Thyroid gland (tissue), 4 donors: Measurements from ENCODE around the gene CHFR.

Source experiments
- CTCF ChIP-seq, 6 experiments: fragments of 200-600 bp in 3 of 6; fragments of 450-650 bp in 3 of 6; sonication (generic) in 3 of 6; IDR thresholded peaks; one replicate each; pipeline ENCODE4 v1.5.1; 2016 to 2019; ENCODE audit warnings: antibody characterized with exemption in 6 of 6, mild to moderate bottlenecking in 2 of 6, inconsistent platforms in 1 of 6, moderate library complexity in 1 of 6
- POLR2A ChIP-seq, 2 donors: fragments of 450-650 bp; IDR thresholded peaks; one replicate each; pipeline ENCODE4 v1.6.1; 2017; ENCODE audit warnings: antibody characterized with exemption in 2 of 2, mild to moderate bottlenecking in 2 of 2, moderate library complexity in 1 of 2

GRCh38 chr12:132831771-132832170 lies 55.6 kb downstream of the CHFR start:
- TF ChIP-seq CTCF (IDR thresholded peaks at IDR 0.05) (no peak), POLR2A (IDR thresholded peaks at IDR 0.05) (no peak)
